Gastroesophageal sphincter (tissue), 4 donors: ENCODE measurements around the gene NR5A2. TPM values are rescaled to one million over a fixed set of nuclear protein-coding genes. Genes with fewer than 3 reads are reported as not detected.

Source experiments
- ATAC-seq: fragments of 150-250 bp; one replicate; pipeline ENCODE4 v1.9.1; 2016; ENCODE audit warnings: mild to moderate bottlenecking, moderate library complexity
- H3K27ac ChIP-seq, 4 donors: fragments of 200-600 bp; sonication (generic) in 3 of 4; 1 replicate in 3 of 4; 2 replicates in 1 of 4; pipeline ENCODE4 v1.5.1; 2016 to 2019
- H3K27me3 ChIP-seq: fragments of 200-600 bp; sonication (generic); one replicate; pipeline ENCODE4 v1.5.1; 2019
- H3K36me3 ChIP-seq, 2 donors: fragments of 200-600 bp; sonication (generic); one replicate each; pipeline ENCODE4 v1.5.1; 2019; ENCODE audit warnings: control low read depth in 1 of 2
- H3K4me1 ChIP-seq, 3 donors: fragments of 200-600 bp; sonication (generic); 1 replicate in 2 of 3; 2 replicates in 1 of 3; pipeline ENCODE4 v1.5.1; 2016 to 2019; ENCODE audit warnings: control low read depth in 2 of 3
- H3K4me3 ChIP-seq, 2 donors: fragments of 200-600 bp; sonication (generic); one replicate each; pipeline ENCODE4 v1.5.1; 2019; ENCODE audit warnings: mild to moderate bottlenecking in 1 of 2, moderate library complexity in 1 of 2
- H3K9me3 ChIP-seq, 3 donors: fragments of 200-600 bp; sonication (generic); one replicate each; pipeline ENCODE4 v1.5.1; 2017 to 2019; ENCODE audit warnings: control low read depth in 2 of 3
- CTCF ChIP-seq, 4 experiments: fragments of 200-600 bp in 2 of 4; fragments of 450-650 bp in 2 of 4; sonication (generic) in 1 of 4; IDR thresholded peaks; one replicate each; pipeline ENCODE4 v1.5.1; 2017 to 2019; ENCODE audit warnings: antibody characterized with exemption in 4 of 4, mild to moderate bottlenecking in 2 of 4, moderate library complexity in 2 of 4
- EP300 ChIP-seq: sonication (generic); formaldehyde crosslinking; IDR thresholded peaks from one replicate; pipeline ENCODE4 v1.6.1; 2017; ENCODE audit warnings: antibody characterized with exemption, mild to moderate bottlenecking
- POLR2A ChIP-seq, 2 donors: fragments of 450-650 bp; IDR thresholded peaks; one replicate each; pipeline ENCODE4 v1.6.1; 2017; ENCODE audit warnings: antibody characterized with exemption in 2 of 2, mild to moderate bottlenecking in 2 of 2, moderate library complexity in 1 of 2
- POLR2AphosphoS5 ChIP-seq: sonication (generic); formaldehyde crosslinking; IDR thresholded peaks from one replicate; pipeline ENCODE4 v1.6.1; 2017; ENCODE audit warnings: antibody characterized with exemption
- WGBS, 2 donors: methylation state at CpG; one replicate each; pipeline ENCODE4 v1.1.5; 2018; ENCODE audit warnings: low coverage in 1 of 2; 5-methylcytosine and 5-hydroxymethylcytosine counted together
- total RNA-seq, 4 donors: library from RNA; depleted of rRNA; stranded (reverse); fragments of >200 nt; gene quantifications; one replicate each; pipeline ENCODE4 v1.1.0, GENCODE V29; 2016

Gene NR5A2
- total RNA-seq, 4 donors from 2014 or later: 2.0 to 4.2 (median 3.1) TPM

DNA sequence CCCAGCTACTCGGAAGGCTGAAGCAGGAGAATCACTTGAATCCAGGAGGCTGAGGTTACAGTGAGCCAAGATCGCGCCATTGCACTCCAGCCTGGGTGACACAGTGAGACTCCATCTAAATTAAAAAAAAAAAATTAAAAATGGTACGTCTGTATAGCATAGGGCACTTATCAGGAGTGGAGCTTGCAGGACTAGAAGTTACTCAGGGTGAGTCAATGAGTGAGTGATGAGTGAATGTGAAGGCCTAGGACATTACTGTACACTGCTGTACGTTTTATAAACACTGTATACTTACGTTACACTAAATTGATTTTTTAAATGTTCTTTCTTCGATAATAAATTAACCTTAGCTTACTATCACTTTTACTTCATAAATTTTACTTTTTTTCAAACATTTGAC lies 183.6 kb downstream of the NR5A2 start:
- no peaks in the 10 kb centered on the region for H3K4me1 ChIP-seq
- TF ChIP-seq EP300: no peak
- no peak for TF ChIP-seq POLR2AphosphoS5
- no peak for TF ChIP-seq CTCF (IDR thresholded peaks at IDR 0.05)
- no peak for TF ChIP-seq POLR2A (IDR thresholded peaks at IDR 0.05)
- no peak overlapping the region for H3K4me3 ChIP-seq
- no peak for ATAC-seq
- peaks cover 0 to 8% (median 0%) of the 10 kb centered on the region in 3 donors for H3K9me3 ChIP-seq
- WGBS, 2 donors: 58 to 80% methylated on average over 6 to 7 of the region's 7 CpGs
- no peak overlapping the region for H3K27ac ChIP-seq
- H3K27me3 ChIP-seq: no peaks in the 10 kb centered on the region
- no peaks in the 10 kb centered on the region for H3K36me3 ChIP-seq

DNA sequence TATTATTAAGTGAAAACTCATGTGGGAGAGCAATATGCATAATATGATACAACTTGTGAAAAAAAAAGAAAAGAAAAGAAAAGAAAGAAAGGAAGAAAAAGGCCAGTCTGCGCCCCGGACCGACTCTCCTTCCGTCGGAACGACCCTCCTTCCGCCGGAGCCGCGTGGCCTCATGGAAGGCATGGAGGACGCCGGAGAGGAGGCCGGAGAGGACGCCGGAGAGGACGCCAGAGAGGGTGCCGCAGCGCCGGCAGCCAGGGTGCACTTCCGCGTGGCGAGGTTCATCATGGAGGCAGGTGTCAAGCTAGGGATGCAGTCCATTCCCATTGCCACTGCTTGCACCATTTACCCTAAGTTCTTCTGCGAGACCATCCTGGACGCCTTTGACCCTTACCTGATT lies 185.9 kb downstream of the NR5A2 start:
- H3K27me3 ChIP-seq: no peaks in the 10 kb centered on the region
- no peak overlapping the region for H3K27ac ChIP-seq
- 97 to 100% methylated on average over 1 to 12 of the region's 24 CpGs for WGBS, 2 donors
- no peak for ATAC-seq
- H3K4me1 ChIP-seq: no peaks in the 10 kb centered on the region
- TF ChIP-seq POLR2AphosphoS5 (no peak), CTCF (IDR thresholded peaks at IDR 0.05) (no peak), EP300 (no peak), POLR2A (IDR thresholded peaks at IDR 0.05) (no peak)
- H3K36me3 ChIP-seq: no peaks in the 10 kb centered on the region
- no peak overlapping the region for H3K4me3 ChIP-seq
- peaks cover 0 to 8% (median 0%) of the 10 kb centered on the region in 3 donors for H3K9me3 ChIP-seq

DNA sequence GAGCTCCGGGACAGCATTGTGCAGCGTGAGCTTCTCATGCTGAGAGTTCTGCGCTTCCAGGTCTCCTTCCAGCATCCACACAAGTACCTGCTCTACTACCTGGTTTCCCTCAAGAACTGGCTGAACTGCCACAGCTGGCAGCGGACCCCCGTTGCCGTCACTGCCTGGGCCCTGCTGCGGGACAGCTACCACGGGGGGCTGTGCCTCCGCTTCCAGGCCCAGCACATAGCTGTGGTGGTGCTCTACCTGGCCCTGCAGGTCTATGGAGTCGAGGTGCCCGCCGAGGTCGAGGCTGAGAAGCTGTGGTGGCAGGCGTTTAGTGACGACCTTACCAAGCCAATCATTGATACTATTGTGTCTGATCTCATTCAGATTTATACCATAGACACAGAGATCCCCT lies 186.4 kb downstream of the NR5A2 start:
- Histone ChIP-seq H3K9me3 (peaks cover 0 to 8% (median 0%) of the 10 kb centered on the region in 3 donors), H3K4me3 (no peak overlapping the region), H3K27me3 (no peaks in the 10 kb centered on the region), H3K27ac (no peak overlapping the region), H3K36me3 (no peaks in the 10 kb centered on the region), H3K4me1 (no peaks in the 10 kb centered on the region)
- WGBS, 2 donors: 100% methylated on average over 2 of the region's 15 CpGs; no CpG with 5 or more reads in 1 of the 2 donors
- ATAC-seq: no peak
- TF ChIP-seq CTCF (IDR thresholded peaks at IDR 0.05) (no peak), POLR2AphosphoS5 (no peak), POLR2A (IDR thresholded peaks at IDR 0.05) (no peak), EP300 (no peak)

DNA sequence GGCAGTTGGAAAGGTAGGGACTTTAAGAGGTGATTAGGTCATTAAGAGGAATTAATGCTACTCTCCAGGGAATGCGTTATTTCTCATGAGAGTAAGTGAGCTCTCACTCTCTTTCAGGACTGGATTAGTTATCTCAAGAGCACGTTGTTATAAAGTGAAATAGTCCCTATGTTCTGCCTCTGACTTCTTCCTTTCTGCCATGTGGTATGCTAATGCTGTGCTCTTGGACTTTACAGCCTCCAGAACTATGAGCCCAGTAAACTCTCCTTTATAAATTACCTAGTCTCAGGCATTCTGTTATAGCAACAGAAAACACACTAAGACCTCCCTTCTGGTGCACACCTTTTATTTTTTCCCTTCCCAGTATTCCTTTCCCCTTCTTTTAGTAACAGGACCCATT lies 187.8 kb downstream of the NR5A2 start:
- no peaks in the 10 kb centered on the region for H3K27me3 ChIP-seq
- ATAC-seq: no peak
- TF ChIP-seq CTCF (IDR thresholded peaks at IDR 0.05): no peak
- TF ChIP-seq EP300: no peak
- no peak for TF ChIP-seq POLR2A (IDR thresholded peaks at IDR 0.05)
- TF ChIP-seq POLR2AphosphoS5: no peak
- 83% methylated on average over 2 of the region's 2 CpGs; no CpG with 5 or more reads in 1 of the 2 donors for WGBS, 2 donors
- no peak overlapping the region for H3K4me3 ChIP-seq
- H3K4me1 ChIP-seq: no peaks in the 10 kb centered on the region
- no peak overlapping the region for H3K27ac ChIP-seq
- H3K36me3 ChIP-seq: no peaks in the 10 kb centered on the region
- peaks cover 0 to 8% (median 0%) of the 10 kb centered on the region in 3 donors for H3K9me3 ChIP-seq

DNA sequence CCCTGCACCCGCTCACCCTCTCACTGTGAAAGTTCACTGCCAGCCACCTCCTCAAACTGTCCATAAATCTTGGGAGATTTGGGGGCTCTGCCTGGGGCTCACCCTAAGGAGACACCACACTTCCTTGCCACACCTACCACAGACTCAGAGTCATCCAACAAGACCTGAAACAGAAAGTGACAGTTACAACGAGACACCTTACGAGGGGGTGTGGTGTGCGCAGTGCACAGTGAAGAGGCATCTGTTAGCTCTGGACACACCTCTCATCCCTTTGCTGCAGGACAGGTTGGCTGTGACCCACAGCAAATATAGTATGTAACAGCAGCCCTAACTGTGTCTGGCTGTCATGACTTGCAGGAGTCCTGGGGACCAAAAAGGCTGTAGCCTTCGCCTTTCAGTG lies 190.2 kb downstream of the NR5A2 start:
- Histone ChIP-seq H3K4me3 (no peak overlapping the region), H3K9me3 (peaks cover 0 to 8% (median 0%) of the 10 kb centered on the region in 3 donors), H3K36me3 (no peaks in the 10 kb centered on the region), H3K27ac (no peak overlapping the region), H3K27me3 (no peaks in the 10 kb centered on the region), H3K4me1 (no peaks in the 10 kb centered on the region)
- WGBS, 2 donors: 64 to 77% methylated on average over 4 of the region's 5 CpGs
- TF ChIP-seq POLR2AphosphoS5 (no peak), CTCF (IDR thresholded peaks at IDR 0.05) (no peak), EP300 (no peak), POLR2A (IDR thresholded peaks at IDR 0.05) (no peak)
- ATAC-seq: no peak
